Measurements from ENCODE around the gene LBHD2.

DNA sequence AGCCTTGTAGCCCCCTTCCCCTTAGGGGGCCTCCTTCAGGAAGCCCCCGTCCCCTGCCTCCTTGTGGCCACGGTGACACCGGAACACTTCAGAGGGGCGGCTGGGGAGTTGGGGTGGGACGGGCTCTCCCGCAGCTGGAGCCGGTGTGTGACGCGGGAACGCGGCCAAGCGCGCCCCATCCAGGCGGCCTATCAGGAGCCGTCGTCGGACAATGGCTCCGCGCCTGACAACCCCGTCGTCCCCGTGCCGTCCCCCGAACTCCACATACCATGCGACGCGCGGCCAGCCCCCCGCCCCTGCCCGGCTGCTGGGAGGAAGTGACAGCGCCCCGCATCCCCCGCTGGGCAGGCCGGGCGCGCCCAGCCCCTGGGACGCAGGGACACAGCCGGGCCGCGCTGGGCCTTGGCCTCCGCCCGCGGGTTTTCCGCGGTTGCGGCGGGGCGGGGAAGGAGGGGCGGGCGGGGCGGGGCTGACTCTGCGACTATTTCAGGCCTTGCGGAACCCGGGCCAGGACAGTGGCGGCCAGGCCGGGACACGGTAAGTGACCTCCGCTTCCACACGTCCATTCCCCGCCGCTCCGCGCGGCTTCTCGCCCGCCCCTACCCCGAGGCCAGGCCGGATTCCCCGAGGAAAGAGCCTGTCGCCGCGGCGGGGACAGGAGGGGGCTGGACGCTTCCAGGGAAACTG is 39.1 kb downstream of the LBHD2 start, which contains the start of gene TNFAIP2:
- TF ChIP-seq, protein P1, sequence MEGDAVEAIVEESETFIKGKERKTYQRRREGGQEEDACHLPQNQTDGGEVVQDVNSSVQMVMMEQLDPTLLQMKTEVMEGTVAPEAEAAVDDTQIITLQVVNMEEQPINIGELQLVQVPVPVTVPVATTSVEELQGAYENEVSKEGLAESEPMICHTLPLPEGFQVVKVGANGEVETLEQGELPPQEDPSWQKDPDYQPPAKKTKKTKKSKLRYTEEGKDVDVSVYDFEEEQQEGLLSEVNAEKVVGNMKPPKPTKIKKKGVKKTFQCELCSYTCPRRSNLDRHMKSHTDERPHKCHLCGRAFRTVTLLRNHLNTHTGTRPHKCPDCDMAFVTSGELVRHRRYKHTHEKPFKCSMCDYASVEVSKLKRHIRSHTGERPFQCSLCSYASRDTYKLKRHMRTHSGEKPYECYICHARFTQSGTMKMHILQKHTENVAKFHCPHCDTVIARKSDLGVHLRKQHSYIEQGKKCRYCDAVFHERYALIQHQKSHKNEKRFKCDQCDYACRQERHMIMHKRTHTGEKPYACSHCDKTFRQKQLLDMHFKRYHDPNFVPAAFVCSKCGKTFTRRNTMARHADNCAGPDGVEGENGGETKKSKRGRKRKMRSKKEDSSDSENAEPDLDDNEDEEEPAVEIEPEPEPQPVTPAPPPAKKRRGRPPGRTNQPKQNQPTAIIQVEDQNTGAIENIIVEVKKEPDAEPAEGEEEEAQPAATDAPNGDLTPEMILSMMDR (IDR thresholded peaks at IDR 0.05), result no peak
- TF ChIP-seq EZH2phosphoT487 (IDR thresholded peaks at IDR 0.05) (no peak), EZH2 (IDR thresholded peaks at IDR 0.05) (no peak)

Measured in neural progenitor cell (in vitro differentiated cells).